HepG2 (cell line): ENCODE measurements around the gene TPRN. TPM values are rescaled to one million over a fixed set of nuclear protein-coding genes. Genes with fewer than 3 reads are reported as not detected.
A peak's percentile ranks its signal among the peaks of the same experiment; 100 is the strongest.

ENCODE experiments used
- AKAP8 ChIP-seq: sonication (generic); formaldehyde crosslinking; IDR thresholded peaks from 2 replicates; pipeline ENCODE4 v1.5.1; 2020; ENCODE audit warnings: mild to moderate bottlenecking, missing genetic modification reagents
- ATF1 ChIP-seq: IDR thresholded peaks from 2 replicates; pipeline ENCODE4 v1.6.1; 2016; ENCODE audit warnings: mild to moderate bottlenecking, control low read depth
- FOXA1 ChIP-seq, 2 experiments: fragments of 450-650 bp in 1 of 2; sonication (generic) in 1 of 2; formaldehyde crosslinking in 1 of 2; IDR thresholded peaks; 2 replicates each; pipeline versions ENCODE4 v1.4.0 to v1.6.1; 2016 to 2020; ENCODE audit warnings: missing genetic modification reagents in 1 of 2
- GATAD1 ChIP-seq: IDR thresholded peaks from 2 replicates; pipeline ENCODE4 v1.6.1; 2016; ENCODE audit warnings: missing genetic modification reagents, missing compliant biosample characterization
- GMEB2 ChIP-seq: IDR thresholded peaks from 2 replicates; pipeline ENCODE4 v1.6.1; 2016; ENCODE audit warnings: missing biosample characterization, missing genetic modification reagents, low read depth
- HNRNPK ChIP-seq: fragments of 200-400 bp; formaldehyde crosslinking; IDR thresholded peaks from 2 replicates; pipeline ENCODE4 v1.6.1; 2018; ENCODE audit warnings: low read length, low read depth, moderate library complexity, mild to moderate bottlenecking; ENCODE audit not compliant: poor library complexity, severe bottlenecking
- KLF16 ChIP-seq, 2 experiments: sonication (generic) in 1 of 2; formaldehyde crosslinking in 1 of 2; IDR thresholded peaks; 2 replicates each; pipeline versions ENCODE4 v1.6.1 to v1.8.0; 2016 to 2023; ENCODE audit warnings: missing genetic modification reagents in 2 of 2, missing compliant biosample characterization in 1 of 2
- MEF2D ChIP-seq: sonication (generic); formaldehyde crosslinking; IDR thresholded peaks from 2 replicates; pipeline ENCODE4 v1.5.1; 2020; ENCODE audit warnings: mild to moderate bottlenecking, missing genetic modification reagents
- MEIS2 ChIP-seq: sonication (generic); formaldehyde crosslinking; IDR thresholded peaks from 2 replicates; pipeline ENCODE4 v1.9.0; 2021; ENCODE audit warnings: mild to moderate bottlenecking, missing genetic modification reagents
- PRMT3 ChIP-seq: sonication (generic); formaldehyde crosslinking; IDR thresholded peaks from 2 replicates; pipeline ENCODE4 v1.8.1; 2022; ENCODE audit warnings: low read depth, mild to moderate bottlenecking, moderate library complexity, missing genetic modification reagents, borderline replicate concordance
- RBAK ChIP-seq: sonication (generic); formaldehyde crosslinking; IDR thresholded peaks from 2 replicates; pipeline ENCODE4 v1.5.1; 2020; ENCODE audit warnings: mild to moderate bottlenecking, missing genetic modification reagents
- RBM22 ChIP-seq: fragments of 200-400 bp; formaldehyde crosslinking; optimal IDR thresholded peaks from 2 replicates; pipeline ENCODE3; 2017; ENCODE audit warnings: mild to moderate bottlenecking, low read length, moderate library complexity
- REL ChIP-seq: sonication (generic); formaldehyde crosslinking; conservative IDR thresholded peaks from 2 replicates; pipeline ENCODE4 v1.8.0; 2022; ENCODE audit warnings: mild to moderate bottlenecking, missing genetic modification reagents, moderate library complexity
- SATB2 ChIP-seq: sonication (generic); formaldehyde crosslinking; IDR thresholded peaks from 2 replicates; pipeline ENCODE4 v1.5.0; 2020; ENCODE audit warnings: missing genetic modification reagents
- SP2 ChIP-seq: sonication (generic); formaldehyde crosslinking; IDR thresholded peaks from 2 replicates; pipeline ENCODE4 v1.5.1; 2020; ENCODE audit warnings: mild to moderate bottlenecking, missing genetic modification reagents
- ZNF329 ChIP-seq: sonication (generic); formaldehyde crosslinking; IDR thresholded peaks from 2 replicates; pipeline ENCODE4 v1.9.0; 2021; ENCODE audit warnings: low read depth, mild to moderate bottlenecking, missing genetic modification reagents
- ZNF44 ChIP-seq: sonication (generic); formaldehyde crosslinking; IDR thresholded peaks from 2 replicates; pipeline ENCODE4 v1.5.1; 2020; ENCODE audit warnings: mild to moderate bottlenecking, missing genetic modification reagents
- ZNF615 ChIP-seq: sonication (generic); formaldehyde crosslinking; IDR thresholded peaks from 2 replicates; pipeline ENCODE4 v1.5.0; 2020; ENCODE audit warnings: mild to moderate bottlenecking, missing genetic modification reagents, borderline replicate concordance
- ZNF619 ChIP-seq: sonication (generic); formaldehyde crosslinking; IDR thresholded peaks from 2 replicates; pipeline ENCODE4 v1.4.0; 2020; ENCODE audit warnings: mild to moderate bottlenecking, missing genetic modification reagents
- ZNF678 ChIP-seq: sonication (generic); formaldehyde crosslinking; IDR thresholded peaks from 2 replicates; pipeline ENCODE4 v1.4.0; 2020; ENCODE audit warnings: mild to moderate bottlenecking, missing genetic modification reagents
- ZNF709 ChIP-seq: sonication (generic); formaldehyde crosslinking; IDR thresholded peaks from 2 replicates; pipeline ENCODE4 v1.5.0; 2020; ENCODE audit warnings: mild to moderate bottlenecking, missing genetic modification reagents
- ZNF839 ChIP-seq: sonication (generic); formaldehyde crosslinking; IDR thresholded peaks from 2 replicates; pipeline ENCODE4 v1.4.0; 2020; ENCODE audit warnings: missing genetic modification reagents, mild to moderate bottlenecking, borderline replicate concordance
- ZUFSP ChIP-seq: sonication (generic); formaldehyde crosslinking; IDR thresholded peaks from 2 replicates; pipeline ENCODE4 v1.9.0; 2021; ENCODE audit warnings: missing genetic modification reagents, mild to moderate bottlenecking, borderline replicate concordance
- polyA plus RNA-seq, 8 experiments: library from polyadenylated mRNA; depleted of rRNA in 3 of 8; stranded (reverse) in 7 of 8; unstranded in 1 of 8; fragments of >200 nt; fragmentation: Illumina TruSeq in 4 of 8; extraction: Trizol in 4 of 8; gene quantifications; 2 replicates each; pipeline versions ENCODE4 v1.2.1 to v1.2.3, GENCODE V29; 2011 to 2016; ENCODE audit warnings: low read depth in 4 of 8, missing spikeins in 1 of 8, mixed read lengths in 1 of 8; ENCODE audit not compliant: insufficient read depth in 1 of 8
- total RNA-seq, 5 experiments: library from RNA; depleted of rRNA; stranded (reverse); fragments of >200 nt; fragmentation: Illumina TruSeq; extraction: Trizol; gene quantifications; 2 replicates each; pipeline ENCODE4 v1.2.3, GENCODE V29; 2016; ENCODE audit warnings: low read depth in 1 of 5
- TF ChIP-seq, protein P1 (sequence below): sonication (generic); formaldehyde crosslinking; IDR thresholded peaks from 2 replicates; pipeline ENCODE4 v1.5.0; 2020; ENCODE audit warnings: missing genetic modification reagents
- TF ChIP-seq, protein P2 (sequence below): sonication (generic); formaldehyde crosslinking; conservative IDR thresholded peaks from 2 replicates; pipeline ENCODE4 v1.8.1; 2023; ENCODE audit warnings: missing genetic modification reagents

TPRN gene
- total and polyA plus RNA-seq, 2 of the 13 experiments (the other 11 are each of a cell fraction or from before 2014, with no cell fraction given): 10.1 to 19.2 TPM

GRCh38 chr9:137237759-137238726 lies 37.5 kb upstream of the TPRN start (continued):
- TF ChIP-seq ZNF619: no peak
- no peak for TF ChIP-seq FOXA1 (IDR thresholded peaks at IDR 0.05)
- peak; percentile 60 for TF ChIP-seq FOXA1 (CRISPR knock-in tag; IDR thresholded peaks at IDR 0.05)
- no peak for TF ChIP-seq MEIS2 (CRISPR knock-in tag)
- no peak for TF ChIP-seq ZNF709
- 0 out of 2 replicates have a peak, but pooled peaks have one; percentile 27 for TF ChIP-seq GATAD1 (CRISPR knock-in tag)
- TF ChIP-seq HNRNPK: no peak
- TF ChIP-seq, protein P1, sequence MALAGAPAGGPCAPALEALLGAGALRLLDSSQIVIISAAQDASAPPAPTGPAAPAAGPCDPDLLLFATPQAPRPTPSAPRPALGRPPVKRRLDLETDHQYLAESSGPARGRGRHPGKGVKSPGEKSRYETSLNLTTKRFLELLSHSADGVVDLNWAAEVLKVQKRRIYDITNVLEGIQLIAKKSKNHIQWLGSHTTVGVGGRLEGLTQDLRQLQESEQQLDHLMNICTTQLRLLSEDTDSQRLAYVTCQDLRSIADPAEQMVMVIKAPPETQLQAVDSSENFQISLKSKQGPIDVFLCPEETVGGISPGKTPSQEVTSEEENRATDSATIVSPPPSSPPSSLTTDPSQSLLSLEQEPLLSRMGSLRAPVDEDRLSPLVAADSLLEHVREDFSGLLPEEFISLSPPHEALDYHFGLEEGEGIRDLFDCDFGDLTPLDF (CRISPR knock-in tag): no peak
- TF ChIP-seq, protein P2, sequence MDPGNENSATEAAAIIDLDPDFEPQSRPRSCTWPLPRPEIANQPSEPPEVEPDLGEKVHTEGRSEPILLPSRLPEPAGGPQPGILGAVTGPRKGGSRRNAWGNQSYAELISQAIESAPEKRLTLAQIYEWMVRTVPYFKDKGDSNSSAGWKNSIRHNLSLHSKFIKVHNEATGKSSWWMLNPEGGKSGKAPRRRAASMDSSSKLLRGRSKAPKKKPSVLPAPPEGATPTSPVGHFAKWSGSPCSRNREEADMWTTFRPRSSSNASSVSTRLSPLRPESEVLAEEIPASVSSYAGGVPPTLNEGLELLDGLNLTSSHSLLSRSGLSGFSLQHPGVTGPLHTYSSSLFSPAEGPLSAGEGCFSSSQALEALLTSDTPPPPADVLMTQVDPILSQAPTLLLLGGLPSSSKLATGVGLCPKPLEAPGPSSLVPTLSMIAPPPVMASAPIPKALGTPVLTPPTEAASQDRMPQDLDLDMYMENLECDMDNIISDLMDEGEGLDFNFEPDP (CRISPR knock-in tag): no peak
- no peak for TF ChIP-seq RBAK (CRISPR knock-in tag)
- TF ChIP-seq ZNF329 (CRISPR knock-in tag): no peak
- no peak for TF ChIP-seq KLF16 (CRISPR knock-in tag; IDR thresholded peaks at IDR 0.05)
- TF ChIP-seq SATB2: no peak
- TF ChIP-seq ZNF44 (CRISPR knock-in tag): no peak
- no peak for TF ChIP-seq ZUFSP (CRISPR knock-in tag)
- TF ChIP-seq PRMT3: no peak
- TF ChIP-seq RBM22: no peak
- TF ChIP-seq SP2 (CRISPR knock-in tag): no peak
- no peak for TF ChIP-seq ZNF615 (CRISPR knock-in tag)
- no peak for TF ChIP-seq MEF2D (CRISPR knock-in tag)
- no peak for TF ChIP-seq ATF1 (CRISPR knock-in tag)
- no peak for TF ChIP-seq AKAP8 (CRISPR knock-in tag)
- TF ChIP-seq GMEB2 (CRISPR knock-in tag): no peak
- TF ChIP-seq ZNF678 (CRISPR knock-in tag): no peak
- TF ChIP-seq REL (CRISPR knock-in tag): no peak
- TF ChIP-seq ZNF839: no peak
